Activated B cell treated with CpG ODN at 0.5 μM for 24 hours (primary cell): ENCODE data around the gene RAD21L1. TPM values are rescaled to one million over a fixed set of nuclear protein-coding genes. Genes with fewer than 3 reads are reported as not detected.
A peak's percentile ranks its signal among the peaks of the same experiment; 100 is the strongest.

Source experiments
- ATAC-seq: fragments of 200-7000 bp; cut with Tn5 transposase; one replicate; pipeline ENCODE4 v1.10.0; 2021; ENCODE audit warnings: low read depth, mild to moderate bottlenecking, moderate library complexity
- CTCF ChIA-PET: fragments of 350-600 bp; sonication (Branson Sonifier 250); formaldehyde crosslinking; loops from one replicate; lab custom pipeline; 2021; ENCODE audit warnings: antibody characterized with exemption; lab: Charles Lee
- POLR2A ChIA-PET: fragments of 350-600 bp; sonication (Branson Sonifier 250); formaldehyde crosslinking; loops from one replicate; lab custom pipeline; 2021; ENCODE audit warnings: antibody characterized with exemption; lab: Charles Lee
- DNase-seq: peaks from one replicate; pipeline ENCODE4 v3.0.0; 2022
- H3K27ac Mint-ChIP-seq: one replicate; pipeline ENCODE4 v1.8.0; 2020; ENCODE audit warnings: mixed read lengths
- H3K27me3 Mint-ChIP-seq: one replicate; pipeline ENCODE4 v1.8.0; 2021; ENCODE audit warnings: mixed read lengths
- H3K36me3 Mint-ChIP-seq: one replicate; pipeline ENCODE4 v1.8.0; 2021; ENCODE audit warnings: low read depth, mixed read lengths
- H3K4me1 Mint-ChIP-seq: one replicate; pipeline ENCODE4 v1.8.0; 2021; ENCODE audit warnings: mixed read lengths
- H3K4me3 Mint-ChIP-seq: one replicate; pipeline ENCODE4 v1.8.0; 2020; ENCODE audit warnings: mild to moderate bottlenecking, mixed read lengths
- H3K9me3 Mint-ChIP-seq: one replicate; pipeline ENCODE4 v1.8.0; 2020; ENCODE audit warnings: mixed read lengths
- intact Hi-C: fragments of 100-400 bp; cut with micrococcal nuclease; formaldehyde crosslinking; loops from one replicate; pipeline ENCODE4 v1.15.1; 2024
- total RNA-seq: library from RNA; stranded (reverse); gene quantifications from 2 replicates; pipeline ENCODE4 v1.2.3, GENCODE V29; 2022
- TF ChIP-seq, protein P1 (sequence below): fragments of 200-600 bp; IDR thresholded peaks from one replicate; pipeline ENCODE4 v1.8.0; 2022; ENCODE audit warnings: antibody characterized with exemption, mild to moderate bottlenecking

The RAD21L1 gene
- total RNA-seq, 1 donor from 2014 or later, result not detected

GRCh38 chr20:1209447-1210387 lies 16.1 kb upstream of the RAD21L1 start:
- no peak overlapping the region for H3K4me3 Mint-ChIP-seq
- ChIA-PET POLR2A (no interaction called here), CTCF (interaction anchor here (0.6 to 2.0 kb wide), 3 partner anchors 43 to 294 kb away, joined by 3 to 6 read pairs (median 3); no protein-coding TSS in a partner anchor)
- no peaks in the 10 kb centered on the region for H3K9me3 Mint-ChIP-seq
- no peak for DNase-seq
- peaks cover 26% of the 10 kb centered on the region for H3K27me3 Mint-ChIP-seq
- H3K27ac Mint-ChIP-seq, result no peak overlapping the region
- no peaks in the 10 kb centered on the region for H3K36me3 Mint-ChIP-seq
- H3K4me1 Mint-ChIP-seq, result peaks cover 4% of the 10 kb centered on the region
- TF ChIP-seq, protein P1, sequence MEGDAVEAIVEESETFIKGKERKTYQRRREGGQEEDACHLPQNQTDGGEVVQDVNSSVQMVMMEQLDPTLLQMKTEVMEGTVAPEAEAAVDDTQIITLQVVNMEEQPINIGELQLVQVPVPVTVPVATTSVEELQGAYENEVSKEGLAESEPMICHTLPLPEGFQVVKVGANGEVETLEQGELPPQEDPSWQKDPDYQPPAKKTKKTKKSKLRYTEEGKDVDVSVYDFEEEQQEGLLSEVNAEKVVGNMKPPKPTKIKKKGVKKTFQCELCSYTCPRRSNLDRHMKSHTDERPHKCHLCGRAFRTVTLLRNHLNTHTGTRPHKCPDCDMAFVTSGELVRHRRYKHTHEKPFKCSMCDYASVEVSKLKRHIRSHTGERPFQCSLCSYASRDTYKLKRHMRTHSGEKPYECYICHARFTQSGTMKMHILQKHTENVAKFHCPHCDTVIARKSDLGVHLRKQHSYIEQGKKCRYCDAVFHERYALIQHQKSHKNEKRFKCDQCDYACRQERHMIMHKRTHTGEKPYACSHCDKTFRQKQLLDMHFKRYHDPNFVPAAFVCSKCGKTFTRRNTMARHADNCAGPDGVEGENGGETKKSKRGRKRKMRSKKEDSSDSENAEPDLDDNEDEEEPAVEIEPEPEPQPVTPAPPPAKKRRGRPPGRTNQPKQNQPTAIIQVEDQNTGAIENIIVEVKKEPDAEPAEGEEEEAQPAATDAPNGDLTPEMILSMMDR, result no peak
- intact Hi-C loops, result no loop called here
- no peak for ATAC-seq

DNA sequence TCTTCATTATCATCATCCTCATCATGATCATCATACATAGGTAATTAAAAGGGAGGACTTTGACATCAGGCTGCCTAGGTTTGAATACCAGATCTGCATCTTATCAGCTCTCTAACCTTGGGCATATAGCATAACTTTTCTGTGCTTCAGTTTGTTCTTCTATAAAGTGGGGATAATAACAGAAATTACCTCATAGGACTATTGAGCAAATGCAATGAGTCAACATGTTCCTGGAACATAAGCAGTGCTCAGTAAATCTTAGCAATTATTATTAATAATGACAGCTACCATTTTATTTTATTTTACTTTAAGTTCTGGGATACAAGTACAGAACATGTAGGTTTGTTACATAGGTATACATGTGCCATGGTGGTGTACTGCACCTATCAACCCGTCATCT lies 15.3 kb upstream of the RAD21L1 start:
- POLR2A ChIA-PET, result no interaction called here
- DNase-seq (no peak), ATAC-seq (no peak)
- CTCF ChIA-PET, result interaction anchor here (0.6 to 2.0 kb wide), 3 partner anchors 43 to 293 kb away, joined by 3 to 6 read pairs (median 3); no protein-coding TSS in a partner anchor
- TF ChIP-seq, protein P1, result no peak
- intact Hi-C loops, result no loop called here
- peaks cover 34% of the 10 kb centered on the region for H3K27me3 Mint-ChIP-seq
- peaks cover 4% of the 10 kb centered on the region for H3K4me1 Mint-ChIP-seq
- H3K36me3 Mint-ChIP-seq, result no peaks in the 10 kb centered on the region
- no peak overlapping the region for H3K4me3 Mint-ChIP-seq
- no peaks in the 10 kb centered on the region for H3K9me3 Mint-ChIP-seq
- H3K27ac Mint-ChIP-seq, result no peak overlapping the region

GRCh38 chr20:1212023-1212422 lies 13.8 kb upstream of the RAD21L1 start:
- Mint-ChIP-seq H3K4me3 (no peak overlapping the region), H3K4me1 (peaks cover 7% of the 10 kb centered on the region), H3K36me3 (no peaks in the 10 kb centered on the region), H3K27me3 (peaks cover 41% of the 10 kb centered on the region), H3K27ac (no peak overlapping the region), H3K9me3 (no peaks in the 10 kb centered on the region)
- intact Hi-C loops, result loop anchor here (2.0 kb wide), 1 partner anchor 225 kb away; no protein-coding TSS in a partner anchor
- POLR2A ChIA-PET, result no interaction called here
- TF ChIP-seq, protein P1, result no peak
- CTCF ChIA-PET, result interaction anchor here (0.9 to 2.2 kb wide), 4 partner anchors 104 to 396 kb away, joined by 3 to 12 read pairs (median 4); no protein-coding TSS in a partner anchor
- DNase-seq (no peak), ATAC-seq (no peak)

GRCh38 chr20:1212607-1213396 lies 13.0 kb upstream of the RAD21L1 start:
- H3K4me3 Mint-ChIP-seq, result no peak overlapping the region
- ChIA-PET CTCF (interaction anchor here (0.7 to 2.2 kb wide), 9 partner anchors 12 to 397 kb away, joined by 3 to 12 read pairs (median 3); no protein-coding TSS in a partner anchor), POLR2A (no interaction called here)
- TF ChIP-seq, protein P1, result peak; percentile 64
- H3K27ac Mint-ChIP-seq, result no peak overlapping the region
- peak; percentile 22 for DNase-seq
- H3K4me1 Mint-ChIP-seq, result peaks cover 7% of the 10 kb centered on the region
- intact Hi-C loops, result loop anchor here (1.0 to 2.0 kb wide), 3 partner anchors 224 to 397 kb away; no protein-coding TSS in a partner anchor
- no peaks in the 10 kb centered on the region for H3K9me3 Mint-ChIP-seq
- peaks cover 46% of the 10 kb centered on the region for H3K27me3 Mint-ChIP-seq
- peak; percentile 91 for ATAC-seq
- H3K36me3 Mint-ChIP-seq, result no peaks in the 10 kb centered on the region
